ENCODE results near the gene IRX4.

IRX4 gene

GRCh38 chr5:1913578-1913977, 30.9 kb upstream of the IRX4 start:
- no peak for DNase-seq

- no peak for DNase-seq
Measured at GRCh38 chr5:1912951-1913565, 30.3 kb upstream of the IRX4 start.

GRCh38 chr5:1911773-1912235, 29.1 kb upstream of the IRX4 start:
- DNase-seq: no peak

- DNase-seq: no peak
Measured at GRCh38 chr5:1910861-1911772, 28.4 kb upstream of the IRX4 start.

GRCh38 chr5:1910081-1910760, 27.5 kb upstream of the IRX4 start:
- DNase-seq: no peak

- DNase-seq: no peak
Measured at GRCh38 chr5:1909346-1909985, 26.7 kb upstream of the IRX4 start.

GRCh38 chr5:1908931-1909330, 26.2 kb upstream of the IRX4 start:
- DNase-seq: no peak

GRCh38 chr5:1907616-1908015, 24.9 kb upstream of the IRX4 start:
- DNase-seq: no peak

GRCh38 chr5:1905108-1905507, 22.4 kb upstream of the IRX4 start:
- no peak for DNase-seq

GRCh38 chr5:1901983-1902382, 19.3 kb upstream of the IRX4 start:
- no peak for DNase-seq

- DNase-seq: no peak
Measured at GRCh38 chr5:1901061-1901460, 18.3 kb upstream of the IRX4 start.

GRCh38 chr5:1899201-1899600, 16.5 kb upstream of the IRX4 start:
- no peak for DNase-seq

GRCh38 chr5:1897816-1898450, 15.2 kb upstream of the IRX4 start:
- DNase-seq: no peak

- no peak for DNase-seq
Measured at GRCh38 chr5:1897386-1897785, 14.7 kb upstream of the IRX4 start.

GRCh38 chr5:1896602-1897376, 14.1 kb upstream of the IRX4 start:
- no peak for DNase-seq

- no peak for DNase-seq
Measured at GRCh38 chr5:1895739-1896420, 13.2 kb upstream of the IRX4 start.

GRCh38 chr5:1894243-1894642, 11.5 kb upstream of the IRX4 start:
- no peak for DNase-seq

GRCh38 chr5:1893754-1894153, 11.0 kb upstream of the IRX4 start:
- DNase-seq: no peak

- no peak for DNase-seq
Measured at GRCh38 chr5:1892685-1893445, 10.1 kb upstream of the IRX4 start.

- DNase-seq: no peak
Measured at GRCh38 chr5:1892211-1892610, 9.5 kb upstream of the IRX4 start.

GRCh38 chr5:1891391-1891790, 8.7 kb upstream of the IRX4 start:
- no peak for DNase-seq
